Type B pancreatic cell (in vitro differentiated cells): ENCODE measurements around the gene MLH1. TPM values are rescaled to one million over a fixed set of nuclear protein-coding genes. Genes with fewer than 3 reads are reported as not detected.

Source experiments
- DNase-seq: peaks from one replicate; pipeline ENCODE4 v3.0.0; 2021; ENCODE audit warnings: mixed read lengths; ENCODE audit not compliant: unreplicated experiment; ENCODE audit errors: extremely low spot score
- H3K27ac Mint-ChIP-seq: 2 replicates; pipeline ENCODE4 v1.8.0; 2021; ENCODE audit warnings: mild to moderate bottlenecking, mixed read lengths
- H3K27me3 Mint-ChIP-seq: 2 replicates; pipeline ENCODE4 v1.8.0; 2021; ENCODE audit warnings: mixed read lengths
- H3K36me3 Mint-ChIP-seq: 2 replicates; pipeline ENCODE4 v1.8.0; 2021; ENCODE audit warnings: mixed read lengths
- H3K4me1 Mint-ChIP-seq: one replicate; pipeline ENCODE4 v1.8.0; 2021; ENCODE audit warnings: mixed read lengths; ENCODE audit not compliant: unreplicated experiment
- H3K4me3 Mint-ChIP-seq: 2 replicates; pipeline ENCODE4 v1.8.0; 2021; ENCODE audit warnings: mild to moderate bottlenecking, mixed read lengths
- H3K9me3 Mint-ChIP-seq: 2 replicates; pipeline ENCODE4 v1.8.0; 2021; ENCODE audit warnings: mixed read lengths
- CTCF ChIP-seq: fragments of 200-600 bp; sonication (generic); conservative IDR thresholded peaks from 2 replicates; pipeline ENCODE4 v1.5.0; 2021; ENCODE audit warnings: antibody characterized with exemption, mild to moderate bottlenecking
- total RNA-seq: library from RNA; stranded (reverse); gene quantifications from 2 replicates; pipeline ENCODE4 v1.2.1, GENCODE V29; 2021; ENCODE audit warnings: low replicate concordance

Gene MLH1
- total RNA-seq, 1 donor from 2014 or later = 41.0 TPM

GRCh38 chr3:37082317-37082716 lies 89.0 kb downstream of the MLH1 start:
- TF ChIP-seq CTCF = no peak
- Mint-ChIP-seq H3K4me1 (no peaks in the 10 kb centered on the region), H3K9me3 (no peaks in the 10 kb centered on the region), H3K27me3 (no peaks in the 10 kb centered on the region), H3K4me3 (no peak overlapping the region), H3K36me3 (peaks cover 41% of the 10 kb centered on the region), H3K27ac (no peak overlapping the region)
- no peak for DNase-seq

- H3K27ac Mint-ChIP-seq = no peak overlapping the region
- H3K27me3 Mint-ChIP-seq = no peaks in the 10 kb centered on the region
- no peaks in the 10 kb centered on the region for H3K9me3 Mint-ChIP-seq
- no peak overlapping the region for H3K4me3 Mint-ChIP-seq
- TF ChIP-seq CTCF = no peak
- no peak for DNase-seq
- peaks cover 35% of the 10 kb centered on the region for H3K36me3 Mint-ChIP-seq
- H3K4me1 Mint-ChIP-seq = peaks cover 5% of the 10 kb centered on the region
Measured at GRCh38 chr3:37086918-37087317, 93.6 kb downstream of the MLH1 start.

GRCh38 chr3:37087870-37088269 lies 94.6 kb downstream of the MLH1 start:
- no peak for TF ChIP-seq CTCF
- Mint-ChIP-seq H3K27ac (no peak overlapping the region), H3K9me3 (no peaks in the 10 kb centered on the region), H3K27me3 (no peaks in the 10 kb centered on the region), H3K4me1 (peaks cover 5% of the 10 kb centered on the region), H3K4me3 (no peak overlapping the region), H3K36me3 (peaks cover 34% of the 10 kb centered on the region)
- DNase-seq = no peak

DNA sequence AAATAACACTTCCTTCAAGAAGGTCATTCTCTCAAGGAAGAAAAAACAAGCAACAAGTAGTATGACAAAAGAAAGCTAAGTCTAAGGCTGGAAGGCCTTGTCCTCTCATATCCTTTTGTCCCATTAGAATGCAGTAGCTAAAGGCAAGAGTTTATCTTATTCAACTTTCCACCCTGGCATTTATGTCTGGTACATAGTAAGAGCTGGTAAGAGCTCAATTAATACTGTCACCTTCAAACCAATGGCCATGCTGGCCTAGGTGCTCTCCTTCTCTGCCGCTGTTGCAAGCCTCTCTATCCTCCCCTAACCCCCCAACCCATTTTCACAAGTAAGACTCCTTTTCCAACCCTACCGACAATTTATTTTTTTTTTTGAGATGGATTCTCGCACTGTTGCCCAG lies 99.2 kb downstream of the MLH1 start:
- Mint-ChIP-seq H3K4me1 (peaks cover 26% of the 10 kb centered on the region), H3K36me3 (peaks cover 37% of the 10 kb centered on the region), H3K4me3 (no peak overlapping the region), H3K27ac (no peak overlapping the region), H3K9me3 (no peaks in the 10 kb centered on the region), H3K27me3 (no peaks in the 10 kb centered on the region)
- no peak for TF ChIP-seq CTCF
- no peak for DNase-seq

- Mint-ChIP-seq H3K9me3 (no peaks in the 10 kb centered on the region), H3K4me3 (no peak overlapping the region), H3K27me3 (no peaks in the 10 kb centered on the region), H3K4me1 (peaks cover 29% of the 10 kb centered on the region), H3K27ac (no peak overlapping the region), H3K36me3 (peaks cover 37% of the 10 kb centered on the region)
- TF ChIP-seq CTCF = no peak
- DNase-seq = no peak
Measured at GRCh38 chr3:37093481-37093880, 100.2 kb downstream of the MLH1 start.

GRCh38 chr3:37094636-37095035 lies 101.3 kb downstream of the MLH1 start:
- no peak overlapping the region for H3K27ac Mint-ChIP-seq
- H3K9me3 Mint-ChIP-seq = no peaks in the 10 kb centered on the region
- TF ChIP-seq CTCF = no peak
- H3K4me3 Mint-ChIP-seq = no peak overlapping the region
- H3K36me3 Mint-ChIP-seq = peaks cover 34% of the 10 kb centered on the region
- no peaks in the 10 kb centered on the region for H3K27me3 Mint-ChIP-seq
- H3K4me1 Mint-ChIP-seq = peaks cover 29% of the 10 kb centered on the region
- DNase-seq = no peak
